ENCODE data around the gene WIZ.

The WIZ gene

DNA sequence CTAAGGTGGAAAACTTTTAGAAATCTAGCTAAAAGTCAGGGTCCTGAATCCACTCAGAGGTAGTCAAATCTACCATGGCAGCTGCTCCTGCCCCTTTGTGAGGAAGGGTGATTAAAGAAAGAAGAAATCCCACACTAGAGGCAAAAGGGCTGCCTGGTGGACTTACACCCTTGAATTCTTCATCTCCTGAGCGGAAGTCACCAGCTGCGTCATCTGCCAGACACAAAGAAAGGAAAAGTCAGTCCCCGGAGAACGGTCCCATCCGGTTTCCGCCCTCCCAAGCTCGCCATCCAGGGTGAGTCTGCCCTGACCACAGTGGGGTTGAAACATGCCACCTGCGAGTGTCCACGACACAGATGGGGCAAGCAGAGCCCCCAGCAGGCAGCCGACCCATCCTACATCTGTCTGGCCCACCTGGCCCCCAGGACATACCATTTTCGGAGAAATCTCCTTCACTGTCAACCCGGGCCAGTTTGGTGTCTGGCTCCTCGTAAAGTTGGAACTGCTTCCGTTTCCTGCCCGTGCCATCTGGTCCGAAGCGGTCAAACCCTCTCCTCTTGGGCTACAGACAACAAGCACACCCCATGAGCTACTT, 77.9 kb downstream of the WIZ start:
- TF ChIP-seq, protein P1, sequence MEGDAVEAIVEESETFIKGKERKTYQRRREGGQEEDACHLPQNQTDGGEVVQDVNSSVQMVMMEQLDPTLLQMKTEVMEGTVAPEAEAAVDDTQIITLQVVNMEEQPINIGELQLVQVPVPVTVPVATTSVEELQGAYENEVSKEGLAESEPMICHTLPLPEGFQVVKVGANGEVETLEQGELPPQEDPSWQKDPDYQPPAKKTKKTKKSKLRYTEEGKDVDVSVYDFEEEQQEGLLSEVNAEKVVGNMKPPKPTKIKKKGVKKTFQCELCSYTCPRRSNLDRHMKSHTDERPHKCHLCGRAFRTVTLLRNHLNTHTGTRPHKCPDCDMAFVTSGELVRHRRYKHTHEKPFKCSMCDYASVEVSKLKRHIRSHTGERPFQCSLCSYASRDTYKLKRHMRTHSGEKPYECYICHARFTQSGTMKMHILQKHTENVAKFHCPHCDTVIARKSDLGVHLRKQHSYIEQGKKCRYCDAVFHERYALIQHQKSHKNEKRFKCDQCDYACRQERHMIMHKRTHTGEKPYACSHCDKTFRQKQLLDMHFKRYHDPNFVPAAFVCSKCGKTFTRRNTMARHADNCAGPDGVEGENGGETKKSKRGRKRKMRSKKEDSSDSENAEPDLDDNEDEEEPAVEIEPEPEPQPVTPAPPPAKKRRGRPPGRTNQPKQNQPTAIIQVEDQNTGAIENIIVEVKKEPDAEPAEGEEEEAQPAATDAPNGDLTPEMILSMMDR (IDR thresholded peaks at IDR 0.05), result no peak
- no peak overlapping the region for H3K27ac Mint-ChIP-seq
- DNase-seq, result no peak
- H3K9me3 Mint-ChIP-seq, result no peaks in the 10 kb centered on the region
- H3K4me1 Mint-ChIP-seq, result peaks cover 14% of the 10 kb centered on the region
- peaks cover 44% of the 10 kb centered on the region for H3K36me3 Mint-ChIP-seq (ENCODE audit: low read depth)
- no peak overlapping the region for H3K4me3 Mint-ChIP-seq
- H3K27me3 Mint-ChIP-seq (ENCODE audit: low read depth, poor library complexity), result peaks cover 3% of the 10 kb centered on the region

DNA sequence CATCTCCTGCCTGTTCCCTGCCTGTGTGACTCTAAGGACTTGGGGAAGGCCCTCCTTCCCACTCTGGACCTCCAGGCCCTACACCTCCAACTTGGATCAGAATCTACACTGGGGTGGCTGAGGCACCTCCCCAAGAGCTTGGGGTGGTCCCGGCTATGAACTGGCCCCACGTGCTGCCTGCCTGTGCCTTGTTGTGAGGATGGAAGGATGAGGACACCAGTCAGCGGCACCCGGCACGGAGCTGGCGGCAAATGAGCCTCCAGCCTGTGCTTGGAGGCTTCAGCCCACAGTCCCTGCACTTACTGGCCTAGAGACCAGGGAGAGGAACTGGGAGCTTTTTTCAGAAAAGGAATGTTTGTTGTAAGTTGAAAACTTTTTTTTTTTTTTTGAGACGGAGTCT, 78.6 kb downstream of the WIZ start:
- Mint-ChIP-seq H3K4me3 (no peak overlapping the region), H3K4me1 (peaks cover 9% of the 10 kb centered on the region), H3K27ac (no peak overlapping the region), H3K36me3 (ENCODE audit: low read depth) (peaks cover 49% of the 10 kb centered on the region), H3K9me3 (no peaks in the 10 kb centered on the region), H3K27me3 (ENCODE audit: low read depth, poor library complexity) (peaks cover 3% of the 10 kb centered on the region)
- no peak for DNase-seq
- TF ChIP-seq, protein P1 (IDR thresholded peaks at IDR 0.05), result no peak

Data from nephron progenitor cell (in vitro differentiated cells).